GM19395 (cell line): ENCODE results near the gene FAHD2A.
"Not testable (repeated sequence)": the region's sequence is repeated elsewhere in the genome, so short reads cannot be mapped to it uniquely, and the experiment has no call there.

Source experiments
- ATAC-seq: cut with Tn5 transposase; IDR thresholded peaks from one replicate; pipeline ENCODE4 v1.9.1; 2021; ENCODE audit warnings: mild to moderate bottlenecking, moderate library complexity; ENCODE audit not compliant: unreplicated experiment

Gene FAHD2A

DNA sequence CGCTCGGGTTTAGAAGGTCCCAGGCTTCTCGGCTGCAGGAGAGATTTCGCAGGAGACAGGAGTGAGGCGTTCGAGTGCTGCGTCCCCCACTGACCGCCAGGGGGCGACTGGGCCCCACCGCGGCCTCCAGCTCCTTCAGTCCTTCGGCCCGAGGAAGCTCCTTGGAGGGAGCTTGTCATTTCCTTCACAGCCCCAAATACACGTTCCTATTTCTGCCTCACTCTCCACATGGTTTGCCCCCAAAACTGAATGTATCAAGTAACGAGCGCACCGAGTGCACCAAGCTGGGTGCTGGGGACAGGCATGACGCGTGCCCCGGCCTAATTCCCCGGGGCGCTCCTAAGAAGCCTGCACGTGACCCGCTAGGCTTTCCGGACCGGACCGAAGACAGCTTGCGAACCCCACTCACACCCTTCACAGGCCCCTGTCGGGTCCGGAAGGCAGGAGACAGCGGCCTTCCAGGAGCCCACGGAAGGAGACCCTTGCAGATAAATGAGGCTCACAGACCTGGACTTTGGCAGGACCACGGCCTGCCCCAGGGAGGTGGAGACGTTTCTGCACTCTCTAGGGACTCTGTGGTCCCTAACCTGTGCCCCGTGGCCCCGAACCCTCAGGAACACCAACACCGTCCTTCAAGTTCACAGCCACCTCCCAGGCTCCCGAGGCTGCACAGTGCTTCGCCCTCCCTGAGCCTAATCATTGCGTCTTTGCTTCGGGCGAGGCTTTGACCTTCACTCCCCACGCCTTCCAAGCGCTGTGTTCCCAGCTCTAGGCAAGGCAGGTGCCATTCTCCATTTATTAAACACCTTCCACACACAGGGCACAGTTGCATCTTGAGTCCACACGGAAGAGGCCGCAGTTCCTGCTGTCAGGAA is 13.0 kb upstream of the FAHD2A start:
- ATAC-seq = peak; percentile 66

DNA sequence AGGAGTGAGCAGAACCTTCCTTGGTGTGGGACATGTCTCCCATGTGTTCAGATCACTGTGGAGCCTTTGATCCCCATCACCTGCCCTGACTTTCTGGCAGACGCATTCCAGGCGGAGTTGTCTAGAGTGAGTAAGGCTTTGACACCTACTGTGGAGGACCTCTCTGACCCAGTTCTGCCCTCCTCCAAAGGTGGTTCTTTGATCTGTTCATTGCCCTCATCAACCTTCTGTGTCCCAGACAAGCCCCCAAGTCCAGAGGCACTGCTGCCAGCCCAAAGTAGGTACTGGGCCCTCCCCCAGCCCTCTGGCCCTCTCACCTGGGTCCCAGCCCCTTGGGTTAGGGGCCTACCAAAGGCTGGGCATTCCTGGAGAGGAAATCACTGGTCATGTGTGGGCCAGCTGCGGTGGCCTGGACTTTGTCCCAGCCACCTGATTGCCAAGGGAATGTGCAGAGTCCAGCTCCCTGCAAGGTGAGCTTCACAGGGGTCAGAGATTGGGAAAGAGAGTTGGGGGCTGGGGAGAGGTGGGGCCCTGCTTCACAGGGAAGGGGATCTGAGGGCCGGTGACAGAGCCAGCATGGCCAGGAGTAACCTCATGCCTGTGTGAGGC is 12.1 kb upstream of the FAHD2A start:
- no peak for ATAC-seq

DNA sequence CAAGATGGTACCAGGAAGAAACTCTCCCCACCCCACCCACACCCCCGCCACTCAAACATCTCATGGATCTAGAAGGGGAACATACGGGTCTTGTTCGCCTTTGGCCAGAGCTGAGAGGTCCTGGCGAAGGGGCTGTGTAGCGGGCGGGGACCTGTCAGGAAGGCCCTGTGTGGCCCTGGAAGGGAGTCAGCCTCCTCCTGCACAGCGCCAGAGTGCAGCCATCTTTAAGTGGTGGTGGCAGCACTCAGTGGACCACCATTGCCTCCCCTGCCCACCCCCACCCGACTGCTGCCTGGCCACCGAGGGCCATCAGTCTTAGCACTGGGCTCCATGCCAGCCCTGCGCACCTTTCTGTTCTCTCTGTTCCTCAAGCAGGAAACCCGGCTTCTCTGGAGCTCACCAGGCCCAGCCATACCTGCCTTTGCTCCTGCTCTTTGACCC is 11.6 kb upstream of the FAHD2A start:
- no peak for ATAC-seq

DNA sequence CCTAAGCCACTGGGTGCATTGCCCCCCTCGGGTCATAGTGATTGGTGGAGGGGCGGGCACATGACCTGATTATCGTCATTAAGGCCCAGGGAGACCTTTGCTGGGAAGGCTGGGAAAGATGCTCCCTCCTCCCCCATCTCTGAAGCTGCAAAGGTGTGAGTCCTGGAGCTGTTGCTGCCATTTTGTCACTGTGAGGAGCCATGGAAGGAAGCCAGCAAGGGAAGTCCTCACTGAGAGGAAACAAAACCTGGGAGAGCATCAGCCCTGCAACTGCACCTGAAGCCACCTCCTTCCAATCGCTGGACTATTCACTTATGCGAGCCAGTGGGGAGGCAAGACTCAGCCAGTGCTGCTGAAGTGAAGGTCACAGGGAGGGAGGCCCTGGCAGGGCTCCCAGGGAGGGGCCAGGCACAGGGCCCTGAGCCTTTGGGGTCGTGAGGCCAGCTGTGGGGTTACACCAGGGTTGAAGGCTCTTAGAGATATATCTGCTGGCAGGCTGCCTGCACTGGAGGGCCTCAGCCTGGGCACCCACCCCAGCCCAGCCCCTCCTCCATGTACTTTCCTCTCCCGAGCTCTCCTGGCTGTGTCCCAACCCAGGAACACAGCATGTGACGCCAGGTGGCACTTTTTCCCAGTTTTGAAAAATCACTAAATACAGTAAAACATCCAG is 10.7 kb upstream of the FAHD2A start:
- no peak for ATAC-seq

DNA sequence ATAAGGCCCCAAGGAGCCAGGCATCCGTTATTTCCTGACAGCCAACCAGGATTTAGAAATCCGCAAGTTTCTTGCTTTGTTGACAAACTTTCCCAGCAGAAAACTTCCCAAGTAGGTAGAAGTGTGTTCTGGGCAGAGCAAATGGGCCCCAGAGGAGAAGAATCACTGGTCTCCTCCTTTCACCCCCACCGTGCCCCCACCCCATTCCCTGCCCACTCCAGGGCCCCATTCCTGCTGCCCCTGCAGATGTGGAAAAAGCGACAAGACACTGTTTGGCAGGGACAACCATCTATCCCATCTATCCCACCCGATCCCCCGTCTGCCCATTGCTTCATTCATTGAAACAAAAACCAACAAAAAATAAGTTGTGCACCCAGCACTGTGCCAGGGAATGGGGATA is 10.2 kb upstream of the FAHD2A start:
- ATAC-seq = no peak

DNA sequence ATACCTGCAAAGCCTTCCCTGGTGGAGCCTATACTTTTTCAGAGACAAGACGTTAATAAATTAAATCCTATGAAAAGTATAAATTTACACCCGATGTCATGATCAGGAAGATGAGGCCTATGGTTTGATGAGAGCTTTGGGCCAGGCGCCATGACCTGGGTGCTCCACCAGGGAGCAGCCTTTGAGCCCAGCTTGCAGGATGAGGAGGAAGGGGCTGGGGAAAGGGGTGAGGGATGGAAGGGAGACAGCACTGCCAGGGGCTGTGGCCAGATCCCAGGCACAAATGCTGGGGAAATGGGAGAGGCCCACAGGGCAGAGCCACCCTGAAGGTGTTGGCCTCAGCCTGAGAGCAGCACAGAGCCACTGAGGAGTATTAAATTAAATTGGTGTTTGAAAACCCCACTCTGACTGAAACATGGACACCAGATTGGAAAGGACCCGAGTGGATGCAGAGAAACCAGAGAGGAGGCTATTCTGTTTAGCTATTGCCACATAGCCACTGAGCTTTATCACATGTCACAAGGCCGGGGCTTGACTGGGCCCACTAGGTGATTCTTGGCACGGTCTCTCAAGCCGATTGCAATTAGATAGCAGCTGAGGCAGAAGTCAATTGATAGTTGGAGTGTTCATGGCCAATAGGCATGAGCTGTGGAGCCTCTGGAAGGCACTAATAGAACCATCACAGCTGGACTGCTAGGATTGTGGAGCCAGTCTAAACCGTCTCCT is 9.6 kb upstream of the FAHD2A start:
- no peak for ATAC-seq

DNA sequence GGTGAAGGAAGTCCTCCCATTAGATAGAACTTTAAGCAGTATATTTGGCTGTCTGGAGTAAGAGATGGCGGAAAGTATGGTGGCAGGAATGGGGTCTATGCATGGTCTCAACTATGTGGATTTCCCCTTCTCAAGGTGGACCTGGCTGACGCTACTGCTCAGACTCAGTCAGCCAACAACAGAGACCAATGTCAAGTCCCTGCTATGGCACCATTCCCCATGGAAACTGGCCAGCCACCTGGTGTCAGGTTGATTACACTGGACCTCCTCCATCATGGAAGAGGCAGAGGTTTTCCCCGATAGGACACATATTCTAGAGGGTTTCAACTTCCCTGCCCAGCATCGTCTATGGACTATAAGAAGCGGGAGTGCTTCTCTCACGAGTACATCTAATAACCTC is 8.6 kb upstream of the FAHD2A start:
- no peak for ATAC-seq

DNA sequence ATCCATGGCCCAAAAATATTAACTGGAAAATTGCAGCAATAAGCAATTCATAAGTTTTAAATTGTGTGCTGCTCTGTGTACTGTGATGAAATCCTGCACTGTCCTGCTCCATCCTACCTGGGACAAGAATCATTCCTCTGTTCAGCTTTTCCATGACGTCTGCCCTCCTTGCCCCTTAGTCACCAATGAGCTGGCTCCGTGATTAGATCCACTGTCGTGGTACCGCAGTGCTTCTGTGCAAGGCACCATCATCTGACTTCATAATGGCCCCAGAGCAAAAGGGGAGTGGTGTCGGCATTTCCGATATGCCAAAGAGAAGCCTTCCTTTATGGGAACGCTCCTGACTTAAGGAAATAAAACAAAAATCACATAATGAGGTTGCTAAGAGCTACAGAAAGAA is 3.4 kb upstream of the FAHD2A start:
- no peak for ATAC-seq

DNA sequence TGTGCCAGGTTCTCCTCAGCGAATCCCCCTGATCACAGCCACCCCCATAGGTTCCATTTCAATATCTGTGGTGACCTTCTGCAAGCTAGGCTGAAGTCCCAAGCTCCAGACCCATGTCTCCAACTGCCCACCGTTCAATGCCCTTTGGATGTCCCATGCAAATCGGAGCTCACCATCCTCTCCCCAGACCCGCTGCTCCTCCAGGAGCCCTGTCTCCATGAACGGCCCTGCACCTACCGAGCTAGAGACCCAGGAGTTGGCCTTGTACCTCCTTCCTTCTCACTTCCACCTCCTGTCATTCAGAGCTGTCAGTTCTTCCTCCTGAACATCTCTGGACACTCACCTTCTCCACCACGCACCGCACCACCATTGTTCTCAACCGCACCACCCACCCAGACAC is 1.0 kb upstream of the FAHD2A start:
- no peak for ATAC-seq

DNA sequence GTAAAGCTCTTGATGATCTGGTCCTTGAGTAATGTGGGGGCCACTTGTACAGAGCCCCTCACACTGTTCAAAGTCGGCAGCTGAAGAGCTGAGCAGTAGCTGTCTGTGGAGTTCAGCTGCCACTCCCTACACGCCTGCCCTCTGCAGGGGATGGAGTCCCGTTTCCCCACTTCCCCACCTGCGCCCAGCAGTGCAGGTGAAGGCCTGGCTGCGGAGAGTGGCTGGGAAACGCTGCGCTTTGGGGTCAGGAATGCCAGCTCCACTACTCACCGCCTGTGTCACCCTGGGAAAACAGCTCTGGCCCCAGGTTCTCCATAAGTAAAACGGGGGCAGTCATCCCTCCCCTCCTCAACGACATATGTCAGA is 521 bp upstream of the FAHD2A start:
- ATAC-seq = peak; percentile 35

DNA sequence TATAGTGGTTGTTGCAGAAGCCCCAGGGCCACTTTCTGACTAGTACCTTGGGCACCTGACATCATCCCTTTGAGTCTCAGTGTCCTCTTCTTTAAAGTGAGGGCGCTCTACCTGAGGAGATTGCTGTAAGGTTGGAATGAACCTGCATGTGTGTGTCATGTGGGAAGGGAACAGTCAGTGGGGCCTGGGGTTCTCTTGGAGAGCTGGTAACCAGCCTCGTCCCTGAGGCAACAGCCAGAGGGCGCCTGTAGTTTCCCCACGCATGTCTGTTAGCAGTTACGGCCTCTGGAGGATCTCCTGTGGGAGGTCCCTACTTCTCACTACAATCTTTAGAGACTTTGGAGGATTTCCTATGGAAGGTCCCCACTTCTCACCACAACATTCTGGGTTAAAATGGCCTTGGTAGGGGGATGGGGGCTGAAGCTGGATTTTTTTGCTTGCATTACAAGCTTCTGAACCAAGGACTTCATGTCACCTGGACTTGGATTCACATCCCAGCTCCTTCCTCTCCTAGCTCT is 755 bp downstream of the FAHD2A start:
- peak; percentile 37 for ATAC-seq

DNA sequence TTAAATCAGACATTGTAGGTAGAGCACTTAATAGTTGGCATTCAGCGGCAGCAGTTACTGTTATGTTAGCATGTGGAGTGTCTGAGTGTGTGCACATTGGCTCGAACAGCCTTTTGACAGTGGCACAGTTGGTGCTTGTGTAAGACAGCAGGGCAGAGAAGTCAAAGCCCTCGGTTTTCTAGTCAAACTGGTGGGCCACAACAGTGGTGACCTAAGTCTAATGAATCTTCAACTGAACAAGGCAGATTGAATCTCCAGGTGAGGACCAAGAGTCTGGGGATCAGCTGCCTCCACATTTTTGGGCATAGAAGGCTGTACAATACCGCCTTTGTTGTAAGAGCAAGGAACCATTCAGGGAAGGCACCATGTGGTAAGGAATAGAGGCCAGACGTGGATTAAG is 1.3 kb downstream of the FAHD2A start:
- ATAC-seq = not testable (repeated sequence)

DNA sequence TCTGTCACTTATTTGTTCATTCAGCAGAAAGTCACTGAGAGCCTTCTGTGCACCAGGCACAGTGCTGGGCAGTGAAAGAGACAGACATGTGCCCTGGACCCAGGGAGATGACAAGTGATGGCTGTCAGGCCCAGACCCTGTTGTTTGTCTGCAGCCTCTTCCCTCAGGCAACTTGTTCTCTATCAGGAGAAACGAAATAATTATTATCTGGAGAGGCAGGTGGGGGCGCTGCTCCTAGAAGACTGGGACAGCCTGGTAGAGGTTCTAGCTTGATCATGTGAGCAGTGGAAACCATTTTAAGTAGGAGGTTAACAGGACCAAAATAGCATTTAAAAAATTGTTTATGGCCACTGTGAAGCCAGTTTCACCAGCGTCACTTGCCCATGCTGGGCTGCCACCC is 2.2 kb downstream of the FAHD2A start:
- ATAC-seq = not testable (repeated sequence)

DNA sequence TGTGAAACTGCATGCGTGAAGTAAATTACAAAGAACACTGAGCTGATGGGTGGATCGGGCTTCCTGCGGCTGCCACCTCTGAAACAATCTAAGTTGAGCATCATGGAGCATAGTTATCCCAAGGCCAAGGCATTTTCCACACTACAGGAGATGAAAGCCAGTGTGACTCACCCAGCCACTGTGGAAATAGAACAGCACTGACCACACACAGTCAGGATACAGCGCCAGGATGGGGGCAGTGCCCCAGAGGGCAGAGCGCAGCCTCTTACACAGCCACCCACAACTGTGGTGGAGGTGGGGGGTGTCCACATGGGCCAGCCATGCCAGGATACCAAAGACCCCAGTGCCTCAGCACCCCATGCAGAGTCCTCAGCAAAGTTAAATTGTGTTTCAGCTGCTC is 8.7 kb downstream of the FAHD2A start:
- ATAC-seq = not testable (repeated sequence)

DNA sequence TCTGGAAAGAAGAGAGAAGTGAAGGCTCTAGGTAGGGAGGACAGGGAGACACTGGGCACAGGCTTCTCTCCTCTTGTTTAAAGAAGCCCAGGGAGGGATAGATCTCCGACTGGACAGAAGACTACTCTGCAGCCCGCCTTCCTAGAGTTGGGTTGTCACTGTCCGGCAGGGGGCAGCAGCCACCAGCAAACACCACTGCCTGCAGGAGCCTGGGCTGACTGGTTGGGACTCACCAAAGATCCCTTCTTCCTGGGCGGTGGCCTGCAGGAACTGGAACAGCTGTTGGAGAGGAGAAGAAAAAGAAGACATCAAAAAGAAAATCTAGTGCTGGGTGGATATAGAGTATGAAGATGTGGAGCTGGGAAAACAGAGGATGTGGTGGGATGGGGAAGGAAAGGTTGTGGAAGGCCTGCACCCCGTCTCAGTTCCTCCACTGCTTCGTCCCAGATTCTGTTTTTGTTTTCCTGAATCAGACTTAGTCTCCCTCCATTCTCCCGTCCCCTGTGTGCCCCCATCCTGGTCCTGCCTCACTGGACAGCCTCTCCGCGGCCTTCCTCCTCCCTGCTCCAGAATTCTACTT is 11.6 kb downstream of the FAHD2A start:
- peak; percentile 90 for ATAC-seq

DNA sequence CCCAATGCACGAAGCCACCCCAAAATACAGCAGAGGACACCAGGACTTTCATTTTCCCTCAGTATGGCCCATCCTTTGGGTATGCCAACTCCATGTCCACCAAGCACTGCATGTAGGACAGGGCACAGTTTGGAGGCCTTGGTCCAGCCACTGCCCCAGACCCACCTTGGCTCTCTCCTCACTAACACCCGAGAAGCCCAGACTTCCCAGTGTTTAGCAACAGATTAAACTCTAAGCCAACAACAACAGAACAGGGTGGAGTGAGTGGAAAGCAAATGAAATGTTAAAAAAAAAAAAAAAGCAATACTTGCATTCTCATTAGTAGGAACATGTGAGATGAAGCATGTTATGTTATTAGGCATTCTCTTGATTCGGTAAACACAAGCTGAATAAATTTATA is 12.6 kb downstream of the FAHD2A start:
- not testable (repeated sequence) for ATAC-seq

DNA sequence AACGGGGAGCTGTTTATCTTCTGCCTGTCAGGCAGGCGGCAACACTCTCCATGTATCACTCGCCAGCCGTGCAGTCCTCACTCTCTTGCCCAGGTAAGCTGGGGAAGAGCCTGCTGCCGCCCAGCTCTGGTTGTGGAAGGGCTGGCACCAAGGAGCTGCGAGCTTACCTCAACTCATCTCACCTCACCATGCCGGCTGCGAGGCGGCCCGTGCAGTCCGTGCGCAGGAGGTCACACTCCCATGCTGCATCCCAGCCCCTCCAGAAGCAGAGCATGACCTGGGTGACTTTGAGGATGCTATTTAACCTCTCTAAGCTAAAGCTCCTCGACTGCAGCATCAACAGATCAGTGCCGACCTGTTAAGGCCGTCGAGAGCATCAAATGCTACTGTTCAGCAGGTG is 13.1 kb downstream of the FAHD2A start:
- not testable (repeated sequence) for ATAC-seq

DNA sequence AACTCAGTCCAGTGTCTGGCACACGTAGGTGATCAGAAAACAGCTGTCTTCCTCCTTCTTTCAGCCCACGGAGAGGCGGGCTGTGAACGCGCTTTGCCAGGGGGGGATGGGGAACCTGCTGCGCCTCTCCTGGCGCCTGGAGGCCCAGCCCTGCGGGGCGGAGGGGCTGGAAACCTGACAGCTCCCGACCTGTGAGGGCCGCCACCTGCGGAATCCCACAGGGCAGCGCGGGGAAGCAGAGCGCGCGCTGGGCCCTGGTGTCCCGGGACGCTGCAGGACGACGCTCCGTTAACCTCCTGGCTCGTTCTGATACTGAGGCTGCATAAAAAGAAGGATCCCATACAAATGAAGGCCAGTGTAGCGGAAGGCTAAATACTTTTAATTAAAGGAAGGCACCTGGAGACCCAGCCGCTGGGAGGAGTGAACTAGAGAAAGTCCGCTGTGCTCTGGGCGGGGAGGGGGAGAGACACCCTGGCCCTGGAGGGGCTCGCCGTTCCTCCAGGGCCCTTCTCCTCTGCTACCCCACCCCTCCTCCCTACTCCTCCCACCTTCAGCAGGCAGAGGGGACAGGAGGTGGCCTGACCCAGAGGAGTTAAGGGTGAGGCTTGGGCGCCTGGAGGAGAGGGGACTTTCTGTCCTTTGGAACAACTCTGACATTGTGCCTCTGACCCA is 24.8 kb downstream of the FAHD2A start:
- not testable (repeated sequence) for ATAC-seq

DNA sequence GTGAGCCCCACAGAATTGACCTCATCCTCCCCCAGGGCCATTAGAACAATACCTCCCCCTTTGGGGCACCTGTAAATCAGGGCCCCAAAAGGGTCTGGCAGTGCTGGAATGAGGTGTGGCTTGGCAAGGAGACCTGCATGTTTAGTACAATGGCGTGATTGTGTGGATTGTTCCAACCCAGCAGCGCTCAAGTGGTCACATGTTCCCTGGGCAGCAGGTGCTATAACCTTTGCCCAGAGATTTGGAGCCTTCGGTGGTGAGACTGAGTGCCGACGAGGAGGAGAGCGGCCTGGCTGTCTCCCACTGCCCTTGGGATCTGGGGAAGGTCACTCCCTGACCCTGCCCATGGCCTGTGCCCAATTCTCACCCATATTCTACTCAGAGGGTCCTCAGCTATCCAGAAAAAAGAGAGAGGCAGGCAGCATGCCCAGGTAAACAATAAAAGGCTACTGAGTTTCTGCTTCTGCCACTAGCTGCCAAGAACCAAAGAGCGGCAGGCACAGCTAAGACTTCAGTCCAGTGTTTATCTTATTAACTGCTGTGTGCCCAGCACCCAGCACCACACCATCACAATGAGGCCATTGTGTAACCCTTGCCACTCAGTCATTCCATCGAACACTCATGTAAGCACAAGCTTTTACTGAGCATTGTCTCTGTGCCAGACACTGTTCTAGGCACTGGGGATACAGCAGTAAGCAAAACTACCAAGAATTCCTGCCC is 27.4 kb downstream of the FAHD2A start:
- not testable (repeated sequence) for ATAC-seq
